Measurements from ENCODE around the gene SFTPD. TPM values are rescaled to one million over a fixed set of nuclear protein-coding genes. Genes with fewer than 3 reads are reported as not detected.

The SFTPD gene
- total RNA-seq, 1 experiment from 2014 or later = 0.24 TPM

DNA sequence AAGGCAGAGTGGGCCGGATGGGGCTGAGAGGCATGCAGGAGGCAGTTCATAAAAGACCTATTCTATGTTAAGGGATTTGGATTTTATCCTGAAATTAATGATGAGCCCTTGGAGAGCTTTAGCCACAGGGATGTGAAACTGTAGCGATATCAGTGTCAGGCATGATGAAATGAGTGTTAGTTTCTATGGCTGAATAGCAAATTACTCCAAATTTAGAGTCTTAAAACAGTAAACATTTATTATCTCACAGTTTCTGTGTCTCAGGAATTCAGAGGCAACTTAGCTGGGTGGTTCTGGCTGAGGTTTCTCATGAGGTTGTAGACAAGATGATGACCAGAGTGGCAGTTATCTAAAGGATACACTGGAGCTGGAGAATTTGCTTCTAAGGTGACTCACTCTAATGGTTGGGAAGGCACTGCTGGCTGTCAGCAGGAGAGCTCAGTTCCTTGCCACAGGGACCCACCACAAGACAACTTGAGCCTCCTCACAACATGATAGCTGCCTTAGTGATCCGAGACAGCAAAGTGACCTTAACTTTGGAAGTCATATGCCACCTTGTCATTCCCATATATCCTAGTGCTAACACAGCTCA, 36.7 kb upstream of the SFTPD start:
- peaks cover 9 to 11% of the 10 kb centered on the region in 2 experiments for H3K4me1 Mint-ChIP-seq
- Histone ChIP-seq H3K18ac (ENCODE audit: insufficient read length, low read depth, low read length) (no peak overlapping the region), H3K27ac (ENCODE audit: insufficient read length, low read depth, low read length) (no peak overlapping the region), H3K4me1 (ENCODE audit: insufficient read depth, low read length) (no peaks in the 10 kb centered on the region; the same call in 1 of the 2 replicates), H4K91ac (ENCODE audit: insufficient read length, low read depth, low read length) (no peak overlapping the region), H3K56ac (ENCODE audit: insufficient read length, low read depth, low read length) (no peak overlapping the region), H2AK5ac (ENCODE audit: insufficient read length, low read length) (no peak overlapping the region), H3K4me2 (ENCODE audit: insufficient read depth, insufficient read length, low read length) (no peak overlapping the region), H2AFZ (ENCODE audit: low read length) (no peak overlapping the region), H3K9me3 (ENCODE audit: control insufficient read depth, low read depth, low read length) (no peaks in the 10 kb centered on the region), H3K79me2 (ENCODE audit: insufficient read depth, low read length) (no peaks in the 10 kb centered on the region), H3K9ac (ENCODE audit: extremely low read depth, insufficient read length, low read length) (no peak overlapping the region), H2BK15ac (ENCODE audit: low read depth, low read length) (no peak overlapping the region), H4K8ac (replicated peaks; ENCODE audit: insufficient read length, low read depth, low read length) (no peak overlapping the region), H4K20me1 (ENCODE audit: control insufficient read depth, insufficient read depth, insufficient read length) (no peaks in the 10 kb centered on the region), H3K14ac (ENCODE audit: insufficient read depth, low read length) (no peak overlapping the region), H3T11ph (ENCODE audit: low read length) (no peak overlapping the region), H3K23me2 (ENCODE audit: insufficient read length, low read depth, low read length, poor library complexity, severe bottlenecking) (peaks cover 6% of the 10 kb centered on the region), H3K79me1 (ENCODE audit: insufficient read depth, low read depth, low read length, poor library complexity, severe bottlenecking) (no peaks in the 10 kb centered on the region), H3K4ac (ENCODE audit: low read depth, low read length) (no peak overlapping the region), H2BK120ac (ENCODE audit: low read depth, low read length, poor library complexity, severe bottlenecking) (no peak overlapping the region), H2BK20ac (ENCODE audit: low read depth, low read length, poor library complexity, severe bottlenecking) (no peak overlapping the region), H2BK12ac (ENCODE audit: insufficient read length, low read depth, low read length) (no peak overlapping the region), H3K23ac (ENCODE audit: insufficient read length, low read depth, low read length) (no peak overlapping the region), H2BK5ac (ENCODE audit: insufficient read length, low read length) (no peak overlapping the region), H3K27me3 (ENCODE audit: insufficient read depth, low read length) (no peaks in the 10 kb centered on the region; the same call in 1 of the 2 replicates), H4K5ac (ENCODE audit: insufficient read length, low read depth, low read length) (no peak overlapping the region)
- TF ChIP-seq, protein P1, sequence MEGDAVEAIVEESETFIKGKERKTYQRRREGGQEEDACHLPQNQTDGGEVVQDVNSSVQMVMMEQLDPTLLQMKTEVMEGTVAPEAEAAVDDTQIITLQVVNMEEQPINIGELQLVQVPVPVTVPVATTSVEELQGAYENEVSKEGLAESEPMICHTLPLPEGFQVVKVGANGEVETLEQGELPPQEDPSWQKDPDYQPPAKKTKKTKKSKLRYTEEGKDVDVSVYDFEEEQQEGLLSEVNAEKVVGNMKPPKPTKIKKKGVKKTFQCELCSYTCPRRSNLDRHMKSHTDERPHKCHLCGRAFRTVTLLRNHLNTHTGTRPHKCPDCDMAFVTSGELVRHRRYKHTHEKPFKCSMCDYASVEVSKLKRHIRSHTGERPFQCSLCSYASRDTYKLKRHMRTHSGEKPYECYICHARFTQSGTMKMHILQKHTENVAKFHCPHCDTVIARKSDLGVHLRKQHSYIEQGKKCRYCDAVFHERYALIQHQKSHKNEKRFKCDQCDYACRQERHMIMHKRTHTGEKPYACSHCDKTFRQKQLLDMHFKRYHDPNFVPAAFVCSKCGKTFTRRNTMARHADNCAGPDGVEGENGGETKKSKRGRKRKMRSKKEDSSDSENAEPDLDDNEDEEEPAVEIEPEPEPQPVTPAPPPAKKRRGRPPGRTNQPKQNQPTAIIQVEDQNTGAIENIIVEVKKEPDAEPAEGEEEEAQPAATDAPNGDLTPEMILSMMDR (conservative IDR thresholded peaks at IDR 0.05) = no peak
- DNase-seq = no peak
- no peak overlapping the region for H3K27ac Mint-ChIP-seq
- H3K9me3 Mint-ChIP-seq = peaks cover 12 to 15% of the 10 kb centered on the region in 2 experiments
- no CpG with 5 or more reads among the region's 3 CpGs for WGBS (ENCODE audit: extremely low coverage, insufficient read length, low lambda C conversion rate)
- peaks cover 0 to 9% (median 3%) of the 10 kb centered on the region in 3 experiments; a peak in 3 of 7 replicates for H3K36me3 Mint-ChIP-seq (ENCODE audit: insufficient read depth in 1 of 3, low read depth in 3 of 3)
- peaks cover 58% of the 10 kb centered on the region for H3K27me3 Mint-ChIP-seq (ENCODE audit: low read depth)
- no peak overlapping the region for H3K4me3 Mint-ChIP-seq
